Heart left ventricle (tissue), 13 donors: Measurements from ENCODE around the gene GRM7.

Experiments used
- POLR2A ChIP-seq, 2 donors: fragments of 450-650 bp; IDR thresholded peaks; one replicate each; pipeline ENCODE4 v1.6.1; 2017; ENCODE audit warnings: antibody characterized with exemption in 2 of 2, mild to moderate bottlenecking in 2 of 2, moderate library complexity in 2 of 2
- TF ChIP-seq, protein P1 (sequence below), 12 donors: fragments of 200-600 bp; sonication (generic) in 4 of 12; IDR thresholded peaks; one replicate each; pipeline versions ENCODE4 v1.5.0 to v1.8.0; 2018 to 2022; ENCODE audit warnings: antibody characterized with exemption in 12 of 12, mild to moderate bottlenecking in 5 of 12
- donor health status: ischemic (EF 13 %, LVEDD 7.1; RV severe dilation, severe dysfunction).
- donor health status: DM: no; HTN: yes; CAD: no.
- donor health status: DM: no; HTN: no; CAD: no.
- donor health status: ischemic (EF 25% LVEDD 6.9; RV normal size, moderate dysfunction).
- donor health status: ischemic (EF 25% LVEDD 5.7; RV mildly dilated, moderate dysfunction).
- donor health status: ischemic (EF 35%, LVEDD 5.7; RV mildly dilated, moderate dysfunction).
- donor health status: nonischemic (EF 11% LVEDD 7.7; RV severe dilation, severe dysfunction).
- donor health status: DM: yes; HTN: yes; CAD: no.
- donor health status: PGD.
- donor health status: ischemic (EF 29% LVEDD 5.4; RV normal size, mild dysfunction).
- donor health status: nonischemic (EF 23%, LVEDD 6.1; RV moderate dilation, normal function).

DNA sequence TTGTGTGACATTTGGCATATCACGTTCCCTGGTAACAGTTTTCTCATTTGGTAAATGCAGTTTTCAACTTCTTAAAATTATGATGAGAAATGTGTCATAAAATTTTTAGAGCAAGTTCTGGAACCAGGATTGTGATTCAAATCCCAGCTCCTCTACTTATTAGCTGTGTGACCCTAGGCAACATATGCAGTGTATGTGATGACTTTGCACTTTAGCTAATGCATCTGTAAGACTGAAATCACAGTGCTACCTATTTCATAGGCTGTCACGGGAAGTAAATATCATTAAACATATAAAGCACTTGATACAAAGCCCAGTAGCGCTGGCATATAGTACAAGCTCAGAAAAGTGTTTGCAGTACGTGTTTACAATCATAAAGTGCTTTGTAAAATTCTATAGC is 419.4 kb downstream of the GRM7 start:
- TF ChIP-seq POLR2A (IDR thresholded peaks at IDR 0.05) = no peak
- TF ChIP-seq, protein P1, sequence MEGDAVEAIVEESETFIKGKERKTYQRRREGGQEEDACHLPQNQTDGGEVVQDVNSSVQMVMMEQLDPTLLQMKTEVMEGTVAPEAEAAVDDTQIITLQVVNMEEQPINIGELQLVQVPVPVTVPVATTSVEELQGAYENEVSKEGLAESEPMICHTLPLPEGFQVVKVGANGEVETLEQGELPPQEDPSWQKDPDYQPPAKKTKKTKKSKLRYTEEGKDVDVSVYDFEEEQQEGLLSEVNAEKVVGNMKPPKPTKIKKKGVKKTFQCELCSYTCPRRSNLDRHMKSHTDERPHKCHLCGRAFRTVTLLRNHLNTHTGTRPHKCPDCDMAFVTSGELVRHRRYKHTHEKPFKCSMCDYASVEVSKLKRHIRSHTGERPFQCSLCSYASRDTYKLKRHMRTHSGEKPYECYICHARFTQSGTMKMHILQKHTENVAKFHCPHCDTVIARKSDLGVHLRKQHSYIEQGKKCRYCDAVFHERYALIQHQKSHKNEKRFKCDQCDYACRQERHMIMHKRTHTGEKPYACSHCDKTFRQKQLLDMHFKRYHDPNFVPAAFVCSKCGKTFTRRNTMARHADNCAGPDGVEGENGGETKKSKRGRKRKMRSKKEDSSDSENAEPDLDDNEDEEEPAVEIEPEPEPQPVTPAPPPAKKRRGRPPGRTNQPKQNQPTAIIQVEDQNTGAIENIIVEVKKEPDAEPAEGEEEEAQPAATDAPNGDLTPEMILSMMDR (IDR thresholded peaks at IDR 0.05) = no peak
